GM12872 (cell line): ENCODE results near the gene CACNG7.

ENCODE experiments used
- TF ChIP-seq, protein P1 (sequence below): IDR thresholded peaks from 3 replicates; pipeline ENCODE4 v1.5.1; 2011; ENCODE audit warnings: low read depth, mild to moderate bottlenecking, low read length, moderate library complexity; ENCODE audit not compliant: insufficient read depth

The CACNG7 gene

DNA sequence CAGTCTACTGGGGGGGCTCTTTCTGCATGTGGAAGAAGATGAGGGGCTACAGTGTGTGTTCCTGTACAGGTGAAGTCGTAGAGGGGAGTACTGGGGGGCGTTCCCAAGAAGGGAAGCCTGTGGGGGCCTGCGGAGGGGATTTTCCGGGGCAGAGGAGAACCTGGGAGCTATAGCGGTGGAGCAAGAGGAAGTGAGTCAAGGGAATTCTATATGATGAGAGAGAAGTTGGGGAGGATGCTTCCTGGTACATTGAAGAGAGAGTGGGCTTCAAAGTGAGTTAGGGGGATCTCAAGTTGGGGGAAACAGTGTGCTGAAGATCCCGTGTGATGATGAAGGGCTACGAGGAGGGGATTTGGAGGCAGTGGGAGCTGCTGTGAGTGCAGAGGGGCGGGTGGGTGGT lies 51.8 kb downstream of the CACNG7 start:
- TF ChIP-seq, protein P1, sequence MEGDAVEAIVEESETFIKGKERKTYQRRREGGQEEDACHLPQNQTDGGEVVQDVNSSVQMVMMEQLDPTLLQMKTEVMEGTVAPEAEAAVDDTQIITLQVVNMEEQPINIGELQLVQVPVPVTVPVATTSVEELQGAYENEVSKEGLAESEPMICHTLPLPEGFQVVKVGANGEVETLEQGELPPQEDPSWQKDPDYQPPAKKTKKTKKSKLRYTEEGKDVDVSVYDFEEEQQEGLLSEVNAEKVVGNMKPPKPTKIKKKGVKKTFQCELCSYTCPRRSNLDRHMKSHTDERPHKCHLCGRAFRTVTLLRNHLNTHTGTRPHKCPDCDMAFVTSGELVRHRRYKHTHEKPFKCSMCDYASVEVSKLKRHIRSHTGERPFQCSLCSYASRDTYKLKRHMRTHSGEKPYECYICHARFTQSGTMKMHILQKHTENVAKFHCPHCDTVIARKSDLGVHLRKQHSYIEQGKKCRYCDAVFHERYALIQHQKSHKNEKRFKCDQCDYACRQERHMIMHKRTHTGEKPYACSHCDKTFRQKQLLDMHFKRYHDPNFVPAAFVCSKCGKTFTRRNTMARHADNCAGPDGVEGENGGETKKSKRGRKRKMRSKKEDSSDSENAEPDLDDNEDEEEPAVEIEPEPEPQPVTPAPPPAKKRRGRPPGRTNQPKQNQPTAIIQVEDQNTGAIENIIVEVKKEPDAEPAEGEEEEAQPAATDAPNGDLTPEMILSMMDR, result no peak

DNA sequence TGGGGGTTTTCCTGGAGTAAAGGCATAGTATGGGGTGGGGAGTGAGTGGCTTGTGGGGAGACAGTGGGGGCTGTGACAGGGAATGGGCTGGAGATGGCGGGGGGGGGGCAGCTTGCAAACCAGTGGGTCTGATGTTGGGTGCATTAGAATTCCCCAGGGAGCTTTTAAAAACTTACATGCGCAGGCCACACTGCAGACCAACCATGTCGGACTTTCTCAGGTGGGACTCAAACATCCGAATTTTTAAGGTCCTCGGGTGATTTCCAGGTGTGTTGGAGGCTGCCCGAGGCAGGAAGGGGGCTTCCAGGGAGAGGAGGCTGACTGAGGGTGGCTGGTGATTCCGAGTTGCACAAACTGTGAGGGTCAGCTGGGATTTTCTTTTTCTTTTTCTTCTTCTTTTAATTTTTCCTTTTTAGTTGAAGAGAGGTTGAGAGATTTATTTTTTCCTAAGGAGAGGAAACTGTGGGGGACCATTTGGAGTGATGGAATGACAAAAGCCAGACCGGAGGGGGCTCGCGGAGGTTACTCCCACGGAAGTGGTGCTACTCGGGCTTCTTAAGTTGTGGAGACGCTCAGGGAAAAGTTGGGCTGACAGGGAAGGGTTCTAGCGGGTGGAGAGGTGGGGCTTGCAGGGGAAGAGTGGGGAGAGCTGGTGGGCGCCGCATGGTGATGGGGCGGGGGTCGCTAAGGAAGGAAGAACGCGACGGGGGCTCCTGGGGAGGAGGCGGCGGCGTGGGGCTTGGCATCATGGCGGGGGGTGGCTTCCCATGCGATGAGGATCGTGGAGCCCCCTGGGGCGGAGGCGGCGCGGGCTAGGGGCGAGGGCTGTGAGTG lies 52.7 kb downstream of the CACNG7 start:
- TF ChIP-seq, protein P1, result no peak

DNA sequence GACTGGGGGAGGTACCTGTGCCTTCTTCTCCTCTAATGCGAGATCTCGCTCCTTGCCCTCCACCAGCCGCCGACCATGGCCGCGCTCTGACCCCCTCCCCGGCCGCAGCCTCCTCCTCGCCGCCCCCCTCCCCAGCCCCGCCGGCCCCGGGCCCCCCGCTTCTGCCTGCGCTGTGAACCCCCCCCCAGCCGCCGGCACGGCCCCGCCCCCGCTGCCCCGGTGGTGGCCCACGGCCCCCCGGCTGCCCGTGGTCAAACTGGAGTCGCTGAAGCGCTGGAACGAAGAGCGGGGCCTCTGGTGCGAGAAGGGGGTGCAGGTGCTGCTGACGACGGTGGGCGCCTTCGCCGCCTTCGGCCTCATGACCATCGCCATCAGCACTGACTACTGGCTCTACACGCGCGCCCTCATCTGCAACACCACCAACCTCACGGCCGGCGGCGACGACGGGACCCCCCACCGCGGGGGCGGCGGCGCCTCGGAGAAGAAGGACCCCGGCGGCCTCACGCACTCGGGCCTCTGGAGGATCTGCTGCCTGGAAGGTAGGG lies 53.9 kb downstream of the CACNG7 start, which contains the start of gene CACNG8:
Gene CACNG8, plus strand, starts transcription at position 51 of the 545 bp plus-strand sequence.
- TF ChIP-seq, protein P1, result no peak

DNA sequence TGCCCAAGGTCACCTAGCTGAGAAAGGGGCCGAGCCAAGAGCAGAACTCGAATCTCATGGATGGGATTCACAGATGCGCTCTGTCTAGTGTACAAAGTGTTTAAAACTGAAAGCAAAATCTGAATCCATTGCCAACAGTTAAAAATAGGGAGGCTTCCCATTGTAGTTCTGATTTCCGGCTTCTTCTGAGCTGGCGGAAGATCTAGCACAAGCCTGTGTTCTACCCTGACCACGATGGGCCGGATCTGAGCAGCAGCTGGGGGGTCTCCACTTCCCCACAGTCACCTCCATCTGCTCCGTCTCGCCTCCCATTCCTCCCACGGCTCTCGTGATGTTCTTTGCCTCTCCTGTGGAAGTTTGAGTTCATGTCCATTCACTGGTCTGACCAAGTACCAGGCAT lies 56.0 kb downstream of the CACNG7 start:
- TF ChIP-seq, protein P1, result no peak

DNA sequence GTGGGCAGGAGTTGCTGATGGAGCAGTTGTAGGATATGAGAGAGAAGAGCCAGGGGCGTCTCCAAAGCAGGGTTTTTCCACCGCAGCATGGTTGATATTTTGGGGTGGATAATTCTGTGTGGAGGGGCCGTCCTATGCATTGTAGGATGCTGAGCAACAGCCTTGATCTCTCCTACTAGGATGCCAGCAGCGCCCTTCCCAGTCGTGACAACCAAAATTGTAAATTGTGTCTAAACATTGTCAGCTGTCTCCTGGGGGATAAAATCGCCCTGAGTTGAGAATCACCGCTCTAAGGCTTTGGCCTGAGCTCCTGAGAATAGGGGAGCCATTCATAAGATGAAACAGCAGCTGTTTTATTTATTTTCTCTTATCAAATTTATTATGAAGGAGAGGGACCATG lies 57.9 kb downstream of the CACNG7 start:
- TF ChIP-seq, protein P1, result no peak

DNA sequence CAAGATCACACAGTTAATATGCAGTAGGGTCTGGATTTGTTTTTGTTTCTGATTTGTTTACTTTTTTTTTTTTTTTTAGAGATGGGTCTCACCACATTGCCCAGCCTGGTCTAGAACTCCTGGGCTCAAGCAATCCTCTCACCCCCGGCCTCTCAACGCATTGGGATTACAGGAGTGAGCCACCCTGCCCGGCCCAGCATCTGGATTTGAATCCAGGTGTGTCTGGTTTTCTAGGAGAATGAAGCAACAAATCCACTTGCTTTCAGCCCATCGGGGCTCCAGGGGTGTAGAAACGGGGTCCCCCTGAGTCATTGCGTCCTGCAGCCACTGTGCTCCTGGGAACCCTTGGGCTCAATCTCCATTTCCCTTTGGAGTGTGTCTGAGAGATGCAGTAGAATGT lies 60.3 kb downstream of the CACNG7 start:
- TF ChIP-seq, protein P1, result no peak

DNA sequence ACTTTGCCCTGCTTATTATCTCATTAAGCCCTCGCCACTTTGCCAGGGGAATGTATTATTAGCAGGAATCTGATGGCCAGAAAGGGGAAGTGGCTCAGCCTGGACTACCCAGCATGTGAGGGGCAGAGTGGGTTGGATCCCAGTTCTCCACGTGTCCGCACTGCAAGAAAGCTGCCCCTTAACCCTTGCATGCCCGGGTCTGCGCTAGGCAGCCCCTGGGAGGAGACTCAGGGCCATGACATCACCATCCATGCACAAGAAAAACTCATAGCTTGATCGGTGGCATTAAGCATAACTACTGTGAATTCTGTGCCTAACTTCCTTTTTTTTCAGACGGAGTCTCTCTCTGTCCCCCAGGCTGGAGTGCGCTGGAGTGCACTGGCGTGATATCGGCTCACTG lies 62.6 kb downstream of the CACNG7 start:
- TF ChIP-seq, protein P1, result no peak
